Epithelial cell of umbilical artery (primary cell): ENCODE results near the gene NMBR. TPM values are rescaled to one million over a fixed set of nuclear protein-coding genes. Genes with fewer than 3 reads are reported as not detected.

Experiments
- total RNA-seq: library from RNA; depleted of rRNA; stranded (reverse); fragments of >200 nt; gene quantifications from 2 replicates; pipeline ENCODE4 v1.2.3, GENCODE V29; 2014

The NMBR gene
- not detected in 2 replicates for total RNA-seq

GRCh38 chr6:142146828-142147662 lies at the start of gene NMBR, which contains the start of gene VTA1:
Gene NMBR (minus strand): TSS chr6:142147122. CDS start chr6:142088658, 58,464 bp downstream.
Gene VTA1 (plus strand): TSS chr6:142147263. CDS start chr6:142147288, 25 bp downstream.

GRCh38 chr6:142132625-142133024 lies 14.3 kb downstream of the NMBR start, which contains the start of gene GJE1:
Gene GJE1 (plus strand): TSS chr6:142132925. CDS start chr6:142133159, 234 bp downstream.

Other genes with a start within 250 kb of the NMBR start
- gene GJE1, start 14.2 kb downstream of the NMBR start, total RNA-seq: not detected in 2 replicates
- gene VTA1, start 141 bp upstream of the NMBR start, total RNA-seq: 38.3 and 50.8 TPM in 2 replicates
- 158 and 199 TPM in 2 replicates for gene ADGRG6, start 154.9 kb upstream of the NMBR start, total RNA-seq